ENCODE data around the gene ACSM5.
A peak's percentile ranks its signal among the peaks of the same experiment; 100 is the strongest.

Gene ACSM5

GRCh38 chr16:20385844-20386832, 23.2 kb upstream of the ACSM5 start:
- H3K4me1 ChIP-seq (ENCODE audit: control insufficient read depth, insufficient read depth, low read length) = no peaks in the 10 kb centered on the region
- peak overlapping the region; percentile 66 for H3K9ac ChIP-seq (ENCODE audit: low read depth, low read length)
- H3K36me3 ChIP-seq (ENCODE audit: control insufficient read depth, insufficient read depth, low read length) = no peaks in the 10 kb centered on the region
- H3K27me3 ChIP-seq (ENCODE audit: control insufficient read depth, insufficient read depth, low read length) = no peaks in the 10 kb centered on the region
- H3K4me3 ChIP-seq (ENCODE audit: low read depth, low read length) = peak overlapping the region; percentile 60
- H3K9me3 ChIP-seq (ENCODE audit: control insufficient read depth, insufficient read depth, low read length) = no peaks in the 10 kb centered on the region

GRCh38 chr16:20387978-20388377, 21.4 kb upstream of the ACSM5 start:
- Histone ChIP-seq H3K9ac (ENCODE audit: low read depth, low read length) (no peak overlapping the region), H3K36me3 (ENCODE audit: control insufficient read depth, insufficient read depth, low read length) (no peaks in the 10 kb centered on the region), H3K27me3 (ENCODE audit: control insufficient read depth, insufficient read depth, low read length) (no peaks in the 10 kb centered on the region), H3K4me1 (ENCODE audit: control insufficient read depth, insufficient read depth, low read length) (no peaks in the 10 kb centered on the region), H3K9me3 (ENCODE audit: control insufficient read depth, insufficient read depth, low read length) (no peaks in the 10 kb centered on the region), H3K4me3 (ENCODE audit: low read depth, low read length) (no peak overlapping the region)

GRCh38 chr16:20388854-20389253, 20.5 kb upstream of the ACSM5 start:
- no peaks in the 10 kb centered on the region for H3K27me3 ChIP-seq (ENCODE audit: control insufficient read depth, insufficient read depth, low read length)
- H3K9ac ChIP-seq (ENCODE audit: low read depth, low read length) = no peak overlapping the region
- H3K4me3 ChIP-seq (ENCODE audit: low read depth, low read length) = no peak overlapping the region
- no peaks in the 10 kb centered on the region for H3K9me3 ChIP-seq (ENCODE audit: control insufficient read depth, insufficient read depth, low read length)
- H3K4me1 ChIP-seq (ENCODE audit: control insufficient read depth, insufficient read depth, low read length) = no peaks in the 10 kb centered on the region
- no peaks in the 10 kb centered on the region for H3K36me3 ChIP-seq (ENCODE audit: control insufficient read depth, insufficient read depth, low read length)

GRCh38 chr16:20391045-20391444, 18.3 kb upstream of the ACSM5 start:
- H3K4me3 ChIP-seq (ENCODE audit: low read depth, low read length) = no peak overlapping the region
- H3K9me3 ChIP-seq (ENCODE audit: control insufficient read depth, insufficient read depth, low read length) = no peaks in the 10 kb centered on the region
- no peaks in the 10 kb centered on the region for H3K4me1 ChIP-seq (ENCODE audit: control insufficient read depth, insufficient read depth, low read length)
- no peaks in the 10 kb centered on the region for H3K27me3 ChIP-seq (ENCODE audit: control insufficient read depth, insufficient read depth, low read length)
- no peaks in the 10 kb centered on the region for H3K36me3 ChIP-seq (ENCODE audit: control insufficient read depth, insufficient read depth, low read length)
- no peak overlapping the region for H3K9ac ChIP-seq (ENCODE audit: low read depth, low read length)

GRCh38 chr16:20393801-20394577, 15.3 kb upstream of the ACSM5 start:
- no peak overlapping the region for H3K4me3 ChIP-seq (ENCODE audit: low read depth, low read length)
- no peaks in the 10 kb centered on the region for H3K4me1 ChIP-seq (ENCODE audit: control insufficient read depth, insufficient read depth, low read length)
- H3K9me3 ChIP-seq (ENCODE audit: control insufficient read depth, insufficient read depth, low read length) = no peaks in the 10 kb centered on the region
- H3K9ac ChIP-seq (ENCODE audit: low read depth, low read length) = no peak overlapping the region
- no peaks in the 10 kb centered on the region for H3K27me3 ChIP-seq (ENCODE audit: control insufficient read depth, insufficient read depth, low read length)
- H3K36me3 ChIP-seq (ENCODE audit: control insufficient read depth, insufficient read depth, low read length) = no peaks in the 10 kb centered on the region

- no peaks in the 10 kb centered on the region for H3K4me1 ChIP-seq (ENCODE audit: control insufficient read depth, insufficient read depth, low read length)
Measured at GRCh38 chr16:20395946-20396345, 13.4 kb upstream of the ACSM5 start.

GRCh38 chr16:20396846-20397467, 12.4 kb upstream of the ACSM5 start:
- no peaks in the 10 kb centered on the region for H3K27me3 ChIP-seq (ENCODE audit: control insufficient read depth, insufficient read depth, low read length)
- H3K9me3 ChIP-seq (ENCODE audit: control insufficient read depth, insufficient read depth, low read length) = no peaks in the 10 kb centered on the region
- no peaks in the 10 kb centered on the region for H3K36me3 ChIP-seq (ENCODE audit: control insufficient read depth, insufficient read depth, low read length)
- no peak overlapping the region for H3K4me3 ChIP-seq (ENCODE audit: low read depth, low read length)
- H3K9ac ChIP-seq (ENCODE audit: low read depth, low read length) = no peak overlapping the region
- H3K4me1 ChIP-seq (ENCODE audit: control insufficient read depth, insufficient read depth, low read length) = no peaks in the 10 kb centered on the region

More at GRCh38 chr16:20395946-20396345, 13.4 kb upstream of the ACSM5 start:
- Histone ChIP-seq H3K4me3 (ENCODE audit: low read depth, low read length) (no peak overlapping the region), H3K9me3 (ENCODE audit: control insufficient read depth, insufficient read depth, low read length) (no peaks in the 10 kb centered on the region), H3K9ac (ENCODE audit: low read depth, low read length) (no peak overlapping the region), H3K36me3 (ENCODE audit: control insufficient read depth, insufficient read depth, low read length) (no peaks in the 10 kb centered on the region), H3K27me3 (ENCODE audit: control insufficient read depth, insufficient read depth, low read length) (no peaks in the 10 kb centered on the region)

- Histone ChIP-seq H3K4me1 (ENCODE audit: control insufficient read depth, insufficient read depth, low read length) (no peaks in the 10 kb centered on the region), H3K36me3 (ENCODE audit: control insufficient read depth, insufficient read depth, low read length) (no peaks in the 10 kb centered on the region), H3K9me3 (ENCODE audit: control insufficient read depth, insufficient read depth, low read length) (no peaks in the 10 kb centered on the region), H3K9ac (ENCODE audit: low read depth, low read length) (no peak overlapping the region), H3K4me3 (ENCODE audit: low read depth, low read length) (no peak overlapping the region), H3K27me3 (ENCODE audit: control insufficient read depth, insufficient read depth, low read length) (no peaks in the 10 kb centered on the region)
Measured at GRCh38 chr16:20397468-20398074, 11.8 kb upstream of the ACSM5 start.

GRCh38 chr16:20398603-20399002, 10.7 kb upstream of the ACSM5 start:
- no peaks in the 10 kb centered on the region for H3K36me3 ChIP-seq (ENCODE audit: control insufficient read depth, insufficient read depth, low read length)
- no peak overlapping the region for H3K4me3 ChIP-seq (ENCODE audit: low read depth, low read length)
- no peaks in the 10 kb centered on the region for H3K4me1 ChIP-seq (ENCODE audit: control insufficient read depth, insufficient read depth, low read length)
- no peaks in the 10 kb centered on the region for H3K27me3 ChIP-seq (ENCODE audit: control insufficient read depth, insufficient read depth, low read length)
- no peaks in the 10 kb centered on the region for H3K9me3 ChIP-seq (ENCODE audit: control insufficient read depth, insufficient read depth, low read length)
- H3K9ac ChIP-seq (ENCODE audit: low read depth, low read length) = no peak overlapping the region

GRCh38 chr16:20399185-20399584, 10.1 kb upstream of the ACSM5 start:
- no peaks in the 10 kb centered on the region for H3K4me1 ChIP-seq (ENCODE audit: control insufficient read depth, insufficient read depth, low read length)

GRCh38 chr16:20401066-20401465, 8.3 kb upstream of the ACSM5 start:
- Histone ChIP-seq H3K27me3 (ENCODE audit: control insufficient read depth, insufficient read depth, low read length) (no peaks in the 10 kb centered on the region), H3K4me3 (ENCODE audit: low read depth, low read length) (no peak overlapping the region), H3K4me1 (ENCODE audit: control insufficient read depth, insufficient read depth, low read length) (no peaks in the 10 kb centered on the region), H3K9me3 (ENCODE audit: control insufficient read depth, insufficient read depth, low read length) (no peaks in the 10 kb centered on the region), H3K36me3 (ENCODE audit: control insufficient read depth, insufficient read depth, low read length) (no peaks in the 10 kb centered on the region), H3K9ac (ENCODE audit: low read depth, low read length) (no peak overlapping the region)

More at GRCh38 chr16:20399185-20399584, 10.1 kb upstream of the ACSM5 start:
- H3K36me3 ChIP-seq (ENCODE audit: control insufficient read depth, insufficient read depth, low read length) = no peaks in the 10 kb centered on the region
- H3K9me3 ChIP-seq (ENCODE audit: control insufficient read depth, insufficient read depth, low read length) = no peaks in the 10 kb centered on the region
- H3K27me3 ChIP-seq (ENCODE audit: control insufficient read depth, insufficient read depth, low read length) = no peaks in the 10 kb centered on the region
- H3K4me3 ChIP-seq (ENCODE audit: low read depth, low read length) = no peak overlapping the region
- H3K9ac ChIP-seq (ENCODE audit: low read depth, low read length) = no peak overlapping the region
